Esophagus (tissue), 2 donors: Measurements from ENCODE around the gene FAM98B. TPM values are rescaled to one million over a fixed set of nuclear protein-coding genes. Genes with fewer than 3 reads are reported as not detected.
A peak's percentile ranks its signal among the peaks of the same experiment; 100 is the strongest.

Experiments
- H3K27ac ChIP-seq, 2 donors: one replicate each; pipeline ENCODE4 v1.5.1; 2013; ENCODE audit warnings: low read depth in 2 of 2, mild to moderate bottlenecking in 2 of 2, inconsistent platforms in 1 of 2, low read length in 1 of 2, moderate library complexity in 1 of 2
- H3K27me3 ChIP-seq, 2 donors: one replicate each; pipeline ENCODE4 v1.6.1; 2013; ENCODE audit warnings: low read length in 2 of 2, control low read depth in 1 of 2, mild to moderate bottlenecking in 1 of 2; ENCODE audit not compliant: insufficient read depth in 2 of 2, control insufficient read depth in 1 of 2
- H3K36me3 ChIP-seq, 2 donors: one replicate each; pipeline ENCODE4 v1.6.1; 2013; ENCODE audit warnings: low read length in 1 of 2; ENCODE audit not compliant: control insufficient read depth in 2 of 2, insufficient read depth in 2 of 2
- H3K4me1 ChIP-seq, 2 donors: one replicate each; pipeline ENCODE4 v1.6.1; 2013; ENCODE audit warnings: low read length in 1 of 2; ENCODE audit not compliant: control insufficient read depth in 2 of 2, insufficient read depth in 2 of 2
- H3K4me3 ChIP-seq, 2 donors: one replicate each; pipeline ENCODE4 v1.5.1; 2013; ENCODE audit warnings: low read length in 2 of 2, mild to moderate bottlenecking in 2 of 2, low read depth in 1 of 2, moderate library complexity in 1 of 2
- H3K9me3 ChIP-seq, 2 donors: one replicate each; pipeline ENCODE4 v1.6.1; 2013; ENCODE audit warnings: mild to moderate bottlenecking in 2 of 2, low read depth in 1 of 2, low read length in 1 of 2, moderate library complexity in 1 of 2; ENCODE audit not compliant: control insufficient read depth in 2 of 2, insufficient read depth in 1 of 2
- WGBS, 2 donors: extraction: QIAGEN DNeasy Blood & Tissue Kit; methylation state at CpG; one replicate each; pipeline ENCODE4 v1.1.7; 2013; 5-methylcytosine and 5-hydroxymethylcytosine counted together
- polyA plus RNA-seq, 2 donors: library from polyadenylated mRNA; stranded (reverse); fragments of 200-250 nt; gene quantifications; one replicate each; pipeline ENCODE4 v1.2.3, GENCODE V29; 2013
- donor health status: healthy with polysubstance abuse.
- donor health status: Bipolar disorder and iron deficiency.

The FAM98B gene
- 1 to 10 TPM; 3.9 to 7.9 TPM for polyA plus RNA-seq

DNA sequence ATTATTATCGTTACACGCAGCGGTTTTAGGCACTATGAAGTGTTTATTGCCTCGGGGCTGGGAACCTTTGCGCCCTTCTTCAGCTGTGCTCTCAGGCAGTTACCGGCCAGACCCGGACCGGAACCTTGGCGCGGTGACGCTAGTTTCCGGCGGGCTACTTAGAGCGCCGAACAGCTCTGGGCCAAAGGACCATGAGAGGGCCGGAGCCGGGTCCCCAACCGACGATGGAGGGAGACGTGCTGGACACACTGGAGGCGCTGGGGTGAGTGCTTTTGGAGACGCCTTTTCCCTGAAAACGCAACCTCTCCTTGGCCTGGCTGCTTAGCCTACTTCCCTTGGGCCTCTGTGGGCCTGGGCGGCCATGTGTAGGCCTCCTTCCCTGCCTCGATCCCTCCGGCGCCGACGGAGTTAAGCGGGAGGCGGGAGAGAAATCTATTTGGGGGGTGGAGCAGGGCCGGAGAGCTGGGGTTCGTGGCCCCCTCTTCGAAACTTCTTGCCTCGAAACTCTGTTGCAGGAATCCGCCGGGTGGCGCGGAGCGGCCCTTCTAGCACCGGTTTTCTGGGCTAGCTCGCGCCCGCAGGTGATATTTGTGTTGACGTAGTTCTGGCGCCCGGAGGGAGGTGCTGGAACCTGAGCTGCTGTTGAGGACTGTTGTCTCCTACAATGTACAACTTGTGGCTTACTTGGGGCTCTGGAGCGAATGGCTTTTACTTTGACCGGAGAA lies at the start of gene FAM98B:
Gene FAM98B, plus strand, starts transcription at position 157 of the 725 bp plus-strand sequence. Its CDS starts 35 bp downstream, at position 192.
- Histone ChIP-seq H3K9me3 (no peaks in the 10 kb centered on the region), H3K4me3 (peak within 1 kb of the TSS; percentile 71 to 96), H3K27me3 (no peaks in the 10 kb centered on the region), H3K36me3 (peaks cover 0 to 6% of the 10 kb centered on the region in 2 donors), H3K27ac (peak within 1 kb of the TSS; percentile 82 to 95), H3K4me1 (peaks cover 0 to 2% of the 10 kb centered on the region in 2 donors)
- 0% methylated on average over 48 to 49 of the region's 49 CpGs for WGBS, 2 donors

DNA sequence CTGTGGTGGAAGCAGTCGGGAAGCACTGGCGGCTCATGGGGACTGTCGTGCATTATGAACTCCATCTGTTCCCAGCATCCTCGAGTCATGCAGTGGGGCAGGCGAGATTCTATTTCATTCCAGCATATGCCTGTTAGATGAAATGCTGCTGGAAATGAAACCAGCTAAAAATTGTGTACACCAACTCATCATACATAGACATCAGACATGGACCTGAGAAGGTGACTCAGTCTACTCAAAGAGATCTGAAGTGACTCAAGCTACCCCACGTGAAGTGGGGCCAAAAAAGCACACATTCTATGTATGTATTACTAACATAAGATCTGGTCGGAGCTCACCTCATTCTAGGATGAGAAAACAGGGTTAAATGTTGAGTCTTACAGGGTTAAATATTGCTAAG lies 47.5 kb upstream of the FAM98B start:
- no peaks in the 10 kb centered on the region for H3K4me1 ChIP-seq
- no peak overlapping the region for H3K4me3 ChIP-seq
- no peaks in the 10 kb centered on the region for H3K27me3 ChIP-seq
- H3K36me3 ChIP-seq: no peaks in the 10 kb centered on the region
- H3K9me3 ChIP-seq: no peaks in the 10 kb centered on the region
- no peak overlapping the region for H3K27ac ChIP-seq
- 62 to 74% methylated on average over 7 of the region's 7 CpGs for WGBS, 2 donors

DNA sequence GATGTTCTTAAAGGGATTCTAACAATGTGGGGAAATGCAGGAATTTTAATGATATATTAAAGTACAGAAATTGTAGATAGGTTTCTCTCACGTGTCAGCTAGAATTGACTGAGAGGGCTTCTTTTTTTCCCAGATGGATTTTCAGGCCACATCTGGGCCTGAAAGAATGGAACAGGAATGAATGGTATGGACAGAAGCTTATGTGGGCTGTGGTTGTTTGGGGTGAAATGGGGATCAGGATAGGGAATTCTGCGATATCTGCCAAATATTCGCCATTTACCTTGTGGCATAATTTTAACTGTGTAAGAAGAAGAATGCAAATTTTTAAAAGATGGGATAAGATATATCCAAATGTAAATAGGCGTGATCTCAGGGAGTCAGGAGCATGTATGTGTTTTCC lies 45.4 kb upstream of the FAM98B start:
- H3K4me3 ChIP-seq: no peak overlapping the region
- no peaks in the 10 kb centered on the region for H3K36me3 ChIP-seq
- 81 to 84% methylated on average over 4 of the region's 4 CpGs for WGBS, 2 donors
- H3K27ac ChIP-seq: no peak overlapping the region
- no peaks in the 10 kb centered on the region for H3K4me1 ChIP-seq
- H3K27me3 ChIP-seq: no peaks in the 10 kb centered on the region
- H3K9me3 ChIP-seq: no peaks in the 10 kb centered on the region

DNA sequence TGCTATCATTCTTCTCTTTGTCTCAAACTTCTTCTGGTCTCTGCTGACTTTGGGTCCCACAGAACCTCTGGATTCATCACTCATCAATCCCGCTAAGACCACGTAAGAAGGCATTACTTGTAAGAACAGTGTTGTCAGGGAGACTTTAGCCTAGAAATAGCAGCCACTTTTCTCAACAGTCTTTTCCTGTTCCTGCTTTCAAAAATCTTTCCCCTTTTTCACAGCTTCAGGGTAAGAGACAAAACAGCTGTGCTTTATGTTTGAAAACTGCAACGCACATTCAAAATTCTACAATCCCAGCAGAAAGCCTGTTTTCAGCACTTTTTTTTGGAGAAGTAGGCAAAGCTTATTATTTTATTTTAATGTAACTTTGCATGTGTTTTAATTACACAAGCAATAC lies 42.0 kb upstream of the FAM98B start:
- WGBS, 2 donors: 51 to 58% methylated on average over 3 of the region's 3 CpGs
- H3K9me3 ChIP-seq: no peaks in the 10 kb centered on the region
- H3K4me3 ChIP-seq: no peak overlapping the region
- no peaks in the 10 kb centered on the region for H3K27me3 ChIP-seq
- H3K4me1 ChIP-seq: no peaks in the 10 kb centered on the region
- no peak overlapping the region for H3K27ac ChIP-seq
- H3K36me3 ChIP-seq: no peaks in the 10 kb centered on the region

DNA sequence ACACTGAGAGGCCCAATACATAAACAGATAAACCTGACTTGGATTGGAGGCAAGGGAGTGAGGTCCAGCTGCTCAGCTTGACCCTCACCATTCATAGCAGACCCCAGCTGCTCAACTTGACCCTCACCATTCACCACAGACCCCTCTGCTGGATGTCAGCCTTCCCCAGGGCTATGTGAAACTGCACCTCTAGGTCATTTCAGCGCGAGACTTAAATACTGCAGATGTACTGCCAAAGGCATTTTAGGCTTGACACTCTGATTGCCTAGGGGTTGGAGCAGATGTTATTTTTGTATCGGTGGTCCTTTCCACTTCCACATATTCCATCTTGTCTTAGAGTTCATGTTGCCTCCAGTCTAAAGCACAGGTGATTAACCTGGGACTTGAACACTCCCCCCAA lies 41.5 kb upstream of the FAM98B start:
- H3K27ac ChIP-seq: no peak overlapping the region
- H3K27me3 ChIP-seq: no peaks in the 10 kb centered on the region
- no peaks in the 10 kb centered on the region for H3K9me3 ChIP-seq
- H3K4me3 ChIP-seq: no peak overlapping the region
- H3K4me1 ChIP-seq: no peaks in the 10 kb centered on the region
- H3K36me3 ChIP-seq: no peaks in the 10 kb centered on the region
- WGBS, 2 donors: 52 to 70% methylated on average over 3 of the region's 3 CpGs

DNA sequence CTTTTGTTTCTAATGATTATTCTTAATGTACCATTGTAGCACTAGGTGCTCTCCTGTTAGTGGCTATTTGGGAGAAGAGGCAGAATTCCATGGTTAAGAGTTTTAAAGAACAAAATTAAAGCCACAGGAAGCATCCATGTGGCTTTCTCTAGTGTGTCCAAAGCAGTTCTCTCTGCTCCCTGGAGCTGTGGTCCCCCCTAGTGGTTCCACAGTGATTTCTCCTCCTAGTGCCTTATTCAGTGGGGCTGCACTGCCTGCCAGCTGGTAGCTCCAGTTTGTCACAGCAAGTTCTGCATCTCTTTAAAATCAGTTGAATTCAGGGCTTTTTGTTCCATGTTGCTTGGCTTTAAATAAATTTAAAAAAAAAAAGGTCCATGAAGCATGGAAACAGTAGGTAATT lies 39.6 kb upstream of the FAM98B start:
- H3K27ac ChIP-seq: no peak overlapping the region
- H3K4me3 ChIP-seq: no peak overlapping the region
- no peaks in the 10 kb centered on the region for H3K27me3 ChIP-seq
- no peaks in the 10 kb centered on the region for H3K9me3 ChIP-seq
- H3K4me1 ChIP-seq: no peaks in the 10 kb centered on the region
- no peaks in the 10 kb centered on the region for H3K36me3 ChIP-seq

DNA sequence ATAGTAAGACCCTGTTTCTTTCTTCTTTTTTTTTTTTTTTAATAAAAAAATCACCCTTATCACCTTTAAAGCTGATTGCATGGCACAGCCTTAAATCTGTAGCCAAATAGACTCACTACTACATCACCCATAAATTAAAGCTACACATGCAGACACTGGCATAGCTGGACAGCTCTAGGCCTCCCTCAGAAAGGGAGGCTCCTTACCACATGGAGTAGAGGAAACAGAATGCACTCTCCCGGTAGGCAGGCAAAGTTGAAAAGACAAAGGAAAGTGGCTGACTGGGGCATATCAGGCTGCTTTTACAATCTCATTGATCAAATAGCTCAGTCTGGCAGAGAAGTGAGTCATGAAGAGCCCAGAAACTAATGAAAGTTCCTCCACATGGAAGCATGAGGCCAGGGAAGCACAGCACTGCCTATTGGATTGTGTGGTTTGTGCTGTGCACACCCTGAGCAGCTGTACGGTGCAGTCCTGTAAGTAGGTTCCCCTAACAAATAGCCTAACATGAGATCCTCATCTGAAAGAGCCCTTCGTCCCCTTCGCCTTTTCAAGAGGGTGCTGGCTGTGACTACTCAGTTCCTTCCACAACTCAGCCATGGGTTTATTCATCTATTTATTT lies 32.7 kb upstream of the FAM98B start:
- Histone ChIP-seq H3K36me3 (no peaks in the 10 kb centered on the region), H3K27me3 (no peaks in the 10 kb centered on the region), H3K9me3 (peaks cover 0 to 2% of the 10 kb centered on the region in 2 donors), H3K27ac (no peak overlapping the region), H3K4me1 (no peaks in the 10 kb centered on the region), H3K4me3 (no peak overlapping the region)
- 66 to 77% methylated on average over 4 of the region's 4 CpGs for WGBS, 2 donors

DNA sequence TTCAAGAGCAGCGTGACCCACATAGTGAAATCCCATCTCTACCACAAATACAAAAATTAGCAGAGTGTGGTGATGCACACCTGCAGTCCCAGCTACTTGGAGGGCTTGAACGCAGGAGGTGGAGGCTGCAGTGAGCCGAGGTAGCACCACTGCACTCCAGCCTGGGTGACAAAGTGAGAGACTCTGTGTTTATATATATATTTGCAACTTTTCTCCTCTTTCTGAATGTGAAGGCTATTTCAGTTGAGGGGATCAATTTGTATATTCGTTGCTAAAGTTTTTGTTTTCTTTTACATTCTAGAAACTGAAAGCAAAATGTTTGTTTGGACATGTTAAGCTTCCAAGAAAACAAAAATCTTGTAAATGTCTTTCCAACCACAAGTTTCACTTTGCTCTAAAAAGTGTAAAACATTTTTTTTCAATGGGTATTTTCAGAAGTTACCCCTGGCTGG lies 29.8 kb upstream of the FAM98B start:
- H3K27ac ChIP-seq: no peak overlapping the region
- H3K36me3 ChIP-seq: no peaks in the 10 kb centered on the region
- H3K27me3 ChIP-seq: no peaks in the 10 kb centered on the region
- peaks cover 0 to 2% of the 10 kb centered on the region in 2 donors for H3K9me3 ChIP-seq
- H3K4me1 ChIP-seq: no peaks in the 10 kb centered on the region
- H3K4me3 ChIP-seq: no peak overlapping the region
- WGBS, 2 donors: 59 to 67% methylated on average over 4 of the region's 4 CpGs

DNA sequence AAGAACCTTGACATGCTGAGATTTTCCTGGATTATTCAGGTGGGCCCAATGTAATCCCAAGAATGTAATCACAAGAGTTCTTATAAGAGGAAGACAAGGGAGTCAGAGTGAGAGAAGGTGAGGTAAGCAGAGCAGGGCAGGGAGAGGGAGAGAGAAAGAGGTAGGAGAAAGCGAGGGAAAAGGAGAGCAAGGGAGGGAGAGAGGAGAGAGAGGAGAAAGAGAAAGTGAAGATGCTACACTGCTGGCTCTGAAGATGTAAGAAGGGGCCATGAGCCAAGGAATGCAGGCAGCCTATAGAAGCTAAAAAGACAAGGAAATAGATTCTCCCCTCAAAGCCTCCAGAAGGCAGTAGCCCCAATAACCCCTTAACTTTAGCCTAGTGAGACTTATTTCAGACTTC lies 28.7 kb upstream of the FAM98B start:
- 92 to 93% methylated on average over 1 of the region's 1 CpG for WGBS, 2 donors
- no peak overlapping the region for H3K4me3 ChIP-seq

DNA sequence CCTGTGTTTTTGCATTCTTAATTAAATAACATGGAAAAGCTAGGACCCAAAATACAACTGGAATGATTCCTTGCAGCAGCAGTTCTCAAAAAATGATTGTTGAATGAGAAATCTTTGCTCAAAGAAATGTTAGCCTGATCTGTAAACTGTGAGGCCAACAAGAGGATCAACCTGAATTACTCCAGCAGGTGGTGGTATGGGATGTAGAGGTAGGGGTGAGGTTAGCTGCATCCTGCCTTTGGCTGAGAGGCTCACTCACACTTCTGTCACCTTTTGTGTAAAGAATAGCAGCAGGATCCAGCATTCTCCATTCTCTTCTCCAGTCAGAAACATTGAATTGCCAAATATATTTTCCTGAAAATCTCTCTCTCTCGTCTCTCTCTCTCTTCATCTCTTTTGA lies 26.5 kb upstream of the FAM98B start:
- no peak overlapping the region for H3K27ac ChIP-seq
- no peaks in the 10 kb centered on the region for H3K36me3 ChIP-seq
- H3K9me3 ChIP-seq: peaks cover 0 to 2% of the 10 kb centered on the region in 2 donors
- WGBS, 2 donors: 84 to 100% methylated on average over 1 of the region's 1 CpG
- H3K27me3 ChIP-seq: no peaks in the 10 kb centered on the region
- H3K4me3 ChIP-seq: no peak overlapping the region
- no peaks in the 10 kb centered on the region for H3K4me1 ChIP-seq

More for the DNA sequence above, 28.7 kb upstream of the FAM98B start:
- H3K36me3 ChIP-seq: no peaks in the 10 kb centered on the region
- no peak overlapping the region for H3K27ac ChIP-seq
- H3K9me3 ChIP-seq: peaks cover 0 to 2% of the 10 kb centered on the region in 2 donors
- H3K4me1 ChIP-seq: no peaks in the 10 kb centered on the region
- no peaks in the 10 kb centered on the region for H3K27me3 ChIP-seq
